Measurements from ENCODE around the gene CBX1. TPM values are rescaled to one million over a fixed set of nuclear protein-coding genes. Genes with fewer than 3 reads are reported as not detected.
"Not testable (repeated sequence)": the region's sequence is repeated elsewhere in the genome, so short reads cannot be mapped to it uniquely, and the experiment has no call there.

CBX1 gene
- total RNA-seq, 2 experiments from 2014 or later, result 5.5 to 6.6 TPM

DNA sequence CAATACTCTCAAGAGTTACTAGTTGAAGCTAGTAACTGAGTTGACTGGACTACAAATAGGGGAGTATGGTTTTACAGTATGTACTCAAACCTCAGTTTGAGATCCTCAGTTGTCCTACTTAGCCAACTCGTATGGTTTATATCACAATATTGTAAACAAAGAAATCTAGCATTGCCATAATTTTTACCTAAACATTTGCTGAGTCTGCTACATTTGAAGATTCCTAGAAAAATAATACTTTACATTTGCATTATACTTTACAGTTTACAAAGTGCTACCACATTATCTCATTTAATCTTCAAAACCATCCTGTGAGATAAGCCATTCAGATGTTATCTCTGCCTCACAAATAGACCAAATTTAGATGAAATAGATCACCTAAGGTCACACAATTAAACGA lies 16.3 kb downstream of the CBX1 start:
- Histone ChIP-seq H3K4me1 (ENCODE audit: insufficient read depth, low read length) (no peaks in the 10 kb centered on the region), H3K27me3 (ENCODE audit: control insufficient read depth in 1 of 2, insufficient read depth in 2 of 2, low read length in 2 of 2) (no peaks in the 10 kb centered on the region), H3K27ac (ENCODE audit: low read depth in 1 of 2, low read length in 2 of 2) (no peak overlapping the region), H3K9me3 (ENCODE audit: control insufficient read depth in 1 of 2, insufficient read depth in 1 of 2, low read length in 2 of 2) (no peaks in the 10 kb centered on the region), H3K36me3 (ENCODE audit: insufficient read depth, low read length) (no peaks in the 10 kb centered on the region), H3K4me3 (ENCODE audit: low read length) (no peak overlapping the region)
- ATAC-seq (ENCODE audit: poor library complexity) (no peak), DNase-seq (no peak)
- Mint-ChIP-seq H3K27ac (no peak overlapping the region), H3K9me3 (no peaks in the 10 kb centered on the region), H3K4me1 (ENCODE audit: low read depth) (peaks cover 10% of the 10 kb centered on the region), H3K4me3 (no peak overlapping the region), H3K27me3 (no peaks in the 10 kb centered on the region), H3K36me3 (ENCODE audit: low read depth) (no peaks in the 10 kb centered on the region)
- ChIA-PET POLR2A (interaction anchor here (1.2 kb wide), 1 partner anchor 13 kb away, joined by 4 read pairs; no protein-coding TSS in a partner anchor), CTCF (no interaction called here)
- intact Hi-C loops (cut with DNase I, micrococcal nuclease), result loop anchor here in 1 of 2 experiments (5.0 kb wide), 1 partner anchor 507 kb away; the partner anchor contains the start of genes HOXB3 and HOXB5
- TF ChIP-seq, protein P1, sequence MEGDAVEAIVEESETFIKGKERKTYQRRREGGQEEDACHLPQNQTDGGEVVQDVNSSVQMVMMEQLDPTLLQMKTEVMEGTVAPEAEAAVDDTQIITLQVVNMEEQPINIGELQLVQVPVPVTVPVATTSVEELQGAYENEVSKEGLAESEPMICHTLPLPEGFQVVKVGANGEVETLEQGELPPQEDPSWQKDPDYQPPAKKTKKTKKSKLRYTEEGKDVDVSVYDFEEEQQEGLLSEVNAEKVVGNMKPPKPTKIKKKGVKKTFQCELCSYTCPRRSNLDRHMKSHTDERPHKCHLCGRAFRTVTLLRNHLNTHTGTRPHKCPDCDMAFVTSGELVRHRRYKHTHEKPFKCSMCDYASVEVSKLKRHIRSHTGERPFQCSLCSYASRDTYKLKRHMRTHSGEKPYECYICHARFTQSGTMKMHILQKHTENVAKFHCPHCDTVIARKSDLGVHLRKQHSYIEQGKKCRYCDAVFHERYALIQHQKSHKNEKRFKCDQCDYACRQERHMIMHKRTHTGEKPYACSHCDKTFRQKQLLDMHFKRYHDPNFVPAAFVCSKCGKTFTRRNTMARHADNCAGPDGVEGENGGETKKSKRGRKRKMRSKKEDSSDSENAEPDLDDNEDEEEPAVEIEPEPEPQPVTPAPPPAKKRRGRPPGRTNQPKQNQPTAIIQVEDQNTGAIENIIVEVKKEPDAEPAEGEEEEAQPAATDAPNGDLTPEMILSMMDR (IDR thresholded peaks at IDR 0.05), result no peak

DNA sequence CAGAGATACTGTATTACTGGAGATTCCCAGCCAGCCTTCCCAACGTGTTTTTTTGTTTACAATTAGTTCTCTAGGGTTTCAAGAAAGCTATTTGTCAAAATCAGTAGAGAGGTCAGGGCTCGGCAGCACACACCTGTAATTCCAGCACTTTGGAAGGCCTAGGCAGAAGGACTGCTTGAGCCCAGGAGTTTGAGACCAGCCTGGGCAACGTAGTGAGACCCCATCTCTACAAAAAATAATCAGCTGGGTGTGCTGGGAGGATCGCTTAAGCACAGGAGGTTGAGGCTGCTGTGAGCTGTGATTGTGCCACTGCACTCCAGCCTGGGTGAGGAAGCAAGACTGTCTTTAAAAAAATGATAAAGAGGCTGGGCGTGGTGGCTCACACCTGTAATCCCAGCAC lies 19.4 kb downstream of the CBX1 start:
- no peak for ATAC-seq (ENCODE audit: poor library complexity)
- H3K27ac Mint-ChIP-seq, result no peak overlapping the region
- intact Hi-C loops (cut with DNase I, micrococcal nuclease), result loop anchor here in 1 of 2 experiments (2.0 to 5.0 kb wide), 2 partner anchors 510 to 537 kb away; partner anchors contain the start of genes HOXB3 and HOXB5
- peaks cover 2% of the 10 kb centered on the region for H3K36me3 Mint-ChIP-seq (ENCODE audit: low read depth)
- no peaks in the 10 kb centered on the region for H3K9me3 ChIP-seq (ENCODE audit: control insufficient read depth in 1 of 2, insufficient read depth in 1 of 2, low read length in 2 of 2)
- ChIA-PET POLR2A (interaction anchor here (1.5 kb wide), 1 partner anchor 50 kb away, joined by 3 read pairs; no protein-coding TSS in a partner anchor), CTCF (interaction anchor here (0.8 to 2.5 kb wide), 2 partner anchors 26 to 33 kb away, joined by 3 to 9 read pairs; partner anchors contain the start of gene SNX11)
- peaks cover under 1% of the 10 kb centered on the region for H3K36me3 ChIP-seq (ENCODE audit: insufficient read depth, low read length)
- no peak overlapping the region for H3K4me3 Mint-ChIP-seq
- no peak for DNase-seq
- peaks cover 10% of the 10 kb centered on the region for H3K4me1 Mint-ChIP-seq (ENCODE audit: low read depth)
- no peak overlapping the region for H3K4me3 ChIP-seq (ENCODE audit: low read length)
- H3K27me3 Mint-ChIP-seq, result no peaks in the 10 kb centered on the region
- no peaks in the 10 kb centered on the region for H3K27me3 ChIP-seq (ENCODE audit: control insufficient read depth in 1 of 2, insufficient read depth in 2 of 2, low read length in 2 of 2)
- no peaks in the 10 kb centered on the region for H3K4me1 ChIP-seq (ENCODE audit: insufficient read depth, low read length)
- H3K27ac ChIP-seq (ENCODE audit: low read depth in 1 of 2, low read length in 2 of 2), result no peak overlapping the region
- no peaks in the 10 kb centered on the region for H3K9me3 Mint-ChIP-seq
- TF ChIP-seq, protein P1 (IDR thresholded peaks at IDR 0.05), result no peak

DNA sequence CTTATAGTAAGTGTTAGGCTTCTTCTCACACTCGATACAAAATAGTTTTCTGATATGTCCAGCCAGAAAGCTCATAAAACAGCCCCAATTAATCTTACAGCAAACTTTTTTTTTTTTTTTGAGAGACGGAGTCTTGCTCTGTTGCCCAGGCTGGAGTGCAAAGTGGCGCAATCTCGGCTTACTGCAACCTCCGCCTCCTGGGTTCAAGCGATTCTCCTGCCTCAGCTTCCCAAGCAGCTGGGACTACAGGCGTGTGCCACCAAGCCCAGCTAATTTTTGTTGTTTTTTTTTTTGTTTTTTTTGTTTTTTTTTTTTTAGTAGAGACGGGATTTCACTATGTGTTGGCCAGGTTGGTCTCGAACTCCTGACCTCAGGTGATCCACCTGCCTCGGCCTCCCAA lies 24.1 kb downstream of the CBX1 start:
- H3K4me3 Mint-ChIP-seq; H3K27me3 ChIP-seq (ENCODE audit: control insufficient read depth in 1 of 2, insufficient read depth in 2 of 2, low read length in 2 of 2); H3K4me1 Mint-ChIP-seq (ENCODE audit: low read depth); H3K27me3 Mint-ChIP-seq; intact Hi-C loops (cut with DNase I, micrococcal nuclease); DNase-seq; H3K9me3 ChIP-seq (ENCODE audit: control insufficient read depth in 1 of 2, insufficient read depth in 1 of 2, low read length in 2 of 2); POLR2A ChIA-PET; H3K4me3 ChIP-seq (ENCODE audit: low read length); CTCF ChIA-PET; ATAC-seq (ENCODE audit: poor library complexity); H3K9me3 Mint-ChIP-seq; H3K4me1 ChIP-seq (ENCODE audit: insufficient read depth, low read length); H3K27ac Mint-ChIP-seq; H3K27ac ChIP-seq (ENCODE audit: low read depth in 1 of 2, low read length in 2 of 2): not testable (repeated sequence)
- H3K36me3 ChIP-seq (ENCODE audit: insufficient read depth, low read length), result peaks cover 27% of the 10 kb centered on the region
- peaks cover 32% of the 10 kb centered on the region for H3K36me3 Mint-ChIP-seq (ENCODE audit: low read depth)
